H4 (cell line): ENCODE results near the gene SOWAHD. TPM values are rescaled to one million over a fixed set of nuclear protein-coding genes. Genes with fewer than 3 reads are reported as not detected.
"Not testable (repeated sequence)": the region's sequence is repeated elsewhere in the genome, so short reads cannot be mapped to it uniquely, and the experiment has no call there.

Experiments
- DNase-seq: peaks from one replicate; pipeline ENCODE4 v3.0.0-alpha.2; 2015; ENCODE audit warnings: low spot score
- total RNA-seq: library from RNA; depleted of rRNA; stranded (reverse); fragments of >200 nt; shearing (Covaris generic); gene quantifications from 2 replicates; pipeline ENCODE4 v1.2.3, GENCODE V29; 2014

SOWAHD gene
- total RNA-seq, 1 experiment from 2014 or later, result 0.10 TPM

DNA sequence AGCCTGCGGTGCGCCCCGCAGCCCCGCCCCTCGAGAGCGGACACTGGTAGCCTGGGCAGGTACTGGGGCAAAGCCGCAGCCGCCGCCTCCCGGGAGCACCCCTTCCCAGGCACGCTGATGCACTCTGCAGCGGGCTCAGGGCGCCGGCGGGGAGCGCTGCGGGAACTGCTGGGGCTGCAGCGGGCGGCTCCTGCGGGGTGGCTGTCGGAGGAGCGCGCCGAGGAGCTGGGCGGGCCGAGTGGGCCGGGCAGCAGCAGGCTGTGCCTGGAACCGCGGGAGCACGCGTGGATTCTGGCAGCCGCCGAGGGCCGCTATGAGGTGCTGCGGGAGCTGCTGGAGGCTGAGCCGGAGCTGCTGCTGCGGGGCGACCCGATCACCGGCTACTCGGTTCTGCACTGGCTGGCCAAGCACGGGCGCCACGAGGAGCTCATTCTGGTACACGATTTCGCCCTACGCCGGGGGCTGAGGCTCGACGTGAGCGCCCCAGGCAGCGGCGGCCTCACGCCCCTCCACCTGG lies 401 bp downstream of the SOWAHD start:
- no peak for DNase-seq

DNA sequence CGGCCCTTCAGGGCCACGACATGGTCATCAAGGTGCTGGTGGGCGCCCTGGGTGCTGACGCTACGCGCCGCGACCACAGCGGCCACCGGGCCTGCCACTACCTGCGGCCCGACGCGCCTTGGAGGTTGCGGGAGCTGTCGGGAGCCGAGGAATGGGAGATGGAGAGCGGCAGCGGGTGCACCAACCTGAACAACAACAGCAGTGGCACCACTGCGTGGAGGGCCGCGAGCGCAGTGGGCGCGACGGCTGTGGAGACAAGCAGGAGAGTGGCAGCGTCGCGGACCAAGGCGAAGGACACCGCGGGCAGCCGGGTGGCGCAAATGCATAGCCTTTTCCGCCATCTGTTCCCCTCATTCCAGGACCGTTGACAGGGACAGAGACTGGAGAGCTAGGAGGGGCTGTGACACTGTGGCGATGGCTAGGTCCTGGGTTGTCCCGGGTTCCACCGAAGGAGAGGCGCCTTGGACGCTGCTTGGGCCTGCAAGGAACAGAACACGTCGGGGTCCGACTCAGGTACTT lies 919 bp downstream of the SOWAHD start:
- no peak for DNase-seq

DNA sequence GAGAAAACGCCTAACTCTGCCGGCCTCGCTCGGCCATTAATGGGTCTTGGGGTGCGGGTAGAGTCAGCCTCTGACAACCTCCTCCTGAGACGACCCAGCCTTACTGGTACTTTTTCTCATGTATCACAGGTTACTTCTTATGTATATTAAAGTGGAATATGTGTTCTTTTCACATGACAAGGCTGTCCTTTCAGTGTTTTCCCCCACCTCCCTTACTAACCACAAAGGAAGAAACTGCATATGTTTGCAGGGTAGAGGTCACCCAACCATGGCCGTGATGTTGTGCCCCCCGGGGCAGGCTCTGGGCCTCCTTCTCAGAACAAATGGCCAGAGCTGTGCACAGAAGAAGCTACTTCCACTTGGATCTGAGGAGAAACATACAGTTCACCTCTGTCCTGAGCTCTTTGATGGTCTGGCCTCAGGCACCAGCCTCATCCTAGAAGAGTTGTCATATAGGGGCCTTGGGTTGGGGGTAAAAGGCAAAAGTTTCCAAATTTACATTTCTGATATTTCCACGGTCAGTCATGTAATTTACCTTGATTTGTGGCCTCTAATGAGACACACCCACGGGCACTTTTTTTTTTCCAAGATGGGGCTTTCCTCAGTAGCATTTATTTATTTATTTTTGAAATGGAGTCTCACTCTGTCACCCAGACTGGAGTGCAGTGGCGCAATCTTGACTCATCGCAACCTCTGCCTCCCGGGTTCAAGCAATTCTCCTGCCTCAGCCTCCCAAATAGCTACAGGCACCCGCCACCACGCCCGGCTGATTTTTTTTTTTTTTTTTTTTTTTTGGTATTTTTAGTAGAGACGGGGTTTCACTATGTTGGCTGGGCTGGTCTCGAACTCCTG lies 1.9 kb downstream of the SOWAHD start:
- DNase-seq, result no peak

DNA sequence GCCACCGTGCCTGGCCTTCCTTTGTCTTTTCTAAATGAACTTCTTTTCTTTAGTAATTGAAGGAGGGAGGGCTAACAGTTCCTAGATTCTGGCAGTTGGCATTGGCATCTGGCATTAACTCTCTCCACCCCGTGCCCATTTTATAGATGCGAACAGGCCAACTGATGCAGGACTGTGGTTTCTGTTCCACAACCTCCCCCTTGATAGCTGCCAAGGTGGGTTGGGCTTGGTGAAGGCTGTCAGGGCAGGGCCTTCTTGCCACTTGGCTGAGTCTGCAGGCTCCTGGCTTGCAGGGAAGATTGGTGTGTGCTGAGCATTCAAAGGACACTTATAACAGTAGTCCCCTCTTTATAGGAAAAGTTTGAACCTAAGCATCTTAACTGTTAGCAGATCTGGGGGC lies 4.3 kb downstream of the SOWAHD start:
- DNase-seq, result peak; percentile 69

DNA sequence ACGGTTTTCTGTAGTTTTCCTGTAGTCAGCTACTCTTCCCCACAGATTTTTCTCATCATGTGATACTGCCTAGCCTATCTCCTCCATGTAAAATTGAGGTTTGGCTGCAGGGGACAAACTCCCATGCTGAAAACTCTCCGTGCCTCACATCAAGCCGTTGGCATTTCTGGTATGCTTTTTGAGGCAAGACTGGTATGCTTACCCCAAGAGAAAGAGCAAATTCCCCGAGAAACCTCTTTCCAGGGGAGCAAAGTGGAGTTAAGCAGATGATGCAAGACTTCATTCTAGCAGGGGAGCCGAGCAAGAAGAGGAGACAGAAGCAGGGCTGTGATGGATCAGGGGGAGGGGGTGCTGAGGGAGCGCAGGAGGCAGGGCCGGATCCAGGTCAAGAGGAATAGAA lies 4.8 kb downstream of the SOWAHD start:
- peak; percentile 87 for DNase-seq

DNA sequence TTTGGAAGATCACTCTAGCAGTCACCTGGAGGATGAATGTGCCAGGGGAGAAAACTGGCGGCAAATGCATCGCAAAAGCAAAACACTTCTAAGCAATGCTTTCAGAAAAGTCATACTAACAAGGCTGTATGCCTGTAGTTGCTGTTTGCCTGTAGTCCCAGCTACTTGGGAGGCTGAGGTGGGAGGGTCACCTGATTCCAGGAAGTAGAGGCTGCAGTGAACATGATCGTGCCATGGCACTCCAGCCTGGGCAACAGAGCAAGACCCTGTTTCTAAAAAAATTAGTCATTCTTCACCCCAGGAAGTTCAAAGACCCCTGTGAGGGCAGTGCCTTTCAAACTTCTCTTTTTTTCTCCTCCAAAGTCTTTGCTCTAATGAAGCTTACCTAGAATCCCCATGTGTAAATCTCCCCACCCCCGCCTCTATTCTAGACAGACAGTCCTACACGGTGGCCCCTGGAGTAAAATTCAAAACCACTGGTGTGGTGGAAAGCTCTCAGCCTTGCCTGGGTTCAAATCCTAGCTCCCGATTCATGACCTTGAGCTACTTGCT lies 5.5 kb downstream of the SOWAHD start:
- DNase-seq, result no peak

DNA sequence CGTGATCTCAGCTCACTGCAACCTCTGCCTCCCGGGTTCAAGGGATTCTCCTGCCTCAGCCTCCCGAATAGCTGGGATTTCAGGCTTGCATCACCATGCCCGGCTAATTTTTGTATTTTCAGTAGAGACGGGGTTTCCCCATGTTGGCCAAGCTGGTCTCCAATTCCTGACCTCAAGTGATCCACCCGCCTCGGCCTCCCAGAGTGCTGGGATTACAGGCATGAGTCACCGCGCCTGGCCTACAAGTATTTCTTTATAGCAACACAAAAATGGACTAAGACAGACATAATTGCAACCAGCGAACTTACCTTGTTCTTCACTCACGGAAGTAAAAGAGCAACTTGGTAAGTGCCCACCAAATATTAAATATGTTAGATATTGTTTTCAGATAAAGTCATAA lies 10.0 kb downstream of the SOWAHD start:
- DNase-seq, result peak; percentile 51

DNA sequence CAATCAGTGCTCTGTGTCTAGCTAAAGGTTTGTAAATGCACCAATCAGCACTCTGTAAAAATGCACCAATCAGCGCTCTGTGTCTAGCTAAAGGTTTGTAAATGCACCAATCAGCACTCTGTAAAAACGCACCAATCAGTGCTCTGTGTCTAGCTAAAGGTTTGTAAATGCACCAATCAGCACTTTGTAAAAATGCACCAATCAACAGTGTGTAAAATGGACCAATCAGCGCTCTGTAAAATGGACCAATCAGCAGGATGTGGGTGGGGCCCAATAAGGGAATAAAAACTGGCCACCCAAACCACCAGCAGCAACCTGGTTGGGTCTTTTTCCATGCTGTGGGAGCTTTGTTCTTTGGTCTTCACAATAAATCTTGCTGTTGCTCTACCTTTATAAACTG lies 11.0 kb downstream of the SOWAHD start:
- not testable (repeated sequence) for DNase-seq

DNA sequence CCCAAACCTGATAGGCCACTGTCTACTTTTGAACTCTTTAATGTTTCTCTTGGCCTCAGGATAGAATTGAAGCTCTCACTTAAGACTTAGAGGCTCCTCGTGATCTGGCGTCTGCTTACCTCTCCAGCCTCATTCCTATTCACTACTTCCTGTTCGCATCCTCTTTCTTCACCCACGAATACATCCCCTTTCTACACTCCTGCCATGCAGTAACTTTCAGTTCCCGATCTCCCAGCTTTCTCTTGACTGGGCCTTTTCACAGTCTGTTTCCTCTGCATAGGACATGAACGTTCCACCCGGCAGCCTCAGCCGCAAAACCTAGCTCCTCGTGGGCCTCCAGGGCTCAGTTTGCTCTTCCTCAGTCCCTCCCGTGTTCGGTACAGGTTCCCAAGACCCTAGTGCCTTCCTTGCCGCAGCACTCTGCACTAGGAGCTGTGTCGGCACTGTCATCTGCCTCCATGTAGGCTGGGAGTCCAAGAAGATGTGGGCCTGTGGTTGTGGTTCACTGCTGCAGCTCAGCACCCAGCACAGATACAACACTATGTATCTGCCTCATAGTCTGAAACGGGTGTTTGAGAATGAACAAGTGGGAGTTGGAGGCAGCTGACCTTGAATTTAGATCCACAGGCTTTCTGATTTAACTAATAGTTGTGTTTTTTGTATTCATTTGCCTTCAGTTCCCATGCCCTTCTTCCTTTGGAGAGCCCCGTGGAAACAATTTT lies 17.3 kb downstream of the SOWAHD start:
- DNase-seq, result no peak

DNA sequence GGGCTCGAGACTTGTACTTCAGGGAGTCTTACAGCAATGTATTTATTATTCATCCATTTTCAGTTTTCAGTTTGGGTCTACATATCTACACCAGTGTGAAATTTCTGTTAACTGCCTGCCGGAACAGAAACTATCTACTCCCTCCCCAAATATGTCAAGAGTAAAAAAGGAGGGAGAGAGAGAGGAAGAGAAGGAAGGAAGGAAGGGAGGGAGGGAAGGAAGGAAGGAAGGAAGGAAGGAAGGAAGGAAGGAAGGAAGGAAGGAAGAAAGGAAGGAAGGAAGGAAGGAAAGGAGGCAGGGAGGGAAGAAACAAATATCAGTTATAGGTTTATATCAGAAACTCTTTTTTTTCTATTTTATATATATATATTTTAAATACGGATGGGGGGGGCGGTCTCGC lies 20.4 kb downstream of the SOWAHD start:
- no peak for DNase-seq

DNA sequence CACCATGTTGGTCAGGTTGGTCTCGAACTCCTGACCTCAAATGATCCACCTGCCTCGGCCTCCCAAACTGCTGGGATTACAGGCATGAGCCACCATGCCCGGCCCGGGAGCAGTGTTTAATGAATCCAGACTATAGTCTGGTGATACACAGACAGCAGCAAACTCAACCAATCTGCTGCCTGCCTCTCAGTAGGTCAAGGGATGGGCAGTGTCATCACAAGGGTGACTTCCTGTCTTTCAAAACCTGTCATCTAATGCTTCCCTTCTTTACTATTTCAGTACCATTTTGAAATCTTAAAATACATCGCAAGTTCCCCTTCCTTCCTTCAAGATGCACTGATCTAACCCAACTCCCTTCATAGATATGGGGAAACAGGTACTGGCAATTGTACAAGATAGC lies 24.6 kb downstream of the SOWAHD start:
- DNase-seq, result no peak

DNA sequence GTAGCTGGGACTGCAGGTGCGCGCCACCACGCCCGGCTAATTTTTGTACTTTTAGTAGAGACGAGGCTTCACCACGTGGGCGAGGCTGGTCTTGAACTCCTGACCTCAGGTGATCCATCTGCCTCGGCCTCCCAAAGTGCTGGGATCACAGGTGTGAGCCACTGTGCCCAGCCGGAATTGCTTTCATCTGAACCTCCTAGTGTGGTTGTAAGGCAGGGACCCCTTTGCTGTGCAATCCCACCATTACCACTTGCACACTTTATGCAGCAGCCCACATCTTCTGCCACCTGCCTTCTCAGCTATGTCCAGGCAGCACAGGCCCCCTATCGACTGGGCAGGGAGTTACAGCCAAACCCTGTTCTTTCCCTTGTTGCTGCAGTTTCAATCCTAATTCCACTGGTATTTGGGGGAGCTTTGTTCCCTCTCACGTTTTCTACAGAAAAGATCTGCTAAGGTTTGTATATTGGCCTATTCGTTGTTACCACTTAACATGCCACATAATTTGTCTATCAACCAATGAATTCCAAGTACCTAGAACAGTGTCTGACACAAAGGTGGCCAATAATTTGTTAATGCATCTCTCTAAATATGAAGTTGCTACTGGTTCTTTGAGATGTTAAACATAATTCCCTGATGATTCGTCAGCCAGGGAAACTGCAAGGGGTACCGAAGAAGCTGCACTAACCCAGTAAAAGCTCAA lies 26.5 kb downstream of the SOWAHD start:
- peak; percentile 23 for DNase-seq

DNA sequence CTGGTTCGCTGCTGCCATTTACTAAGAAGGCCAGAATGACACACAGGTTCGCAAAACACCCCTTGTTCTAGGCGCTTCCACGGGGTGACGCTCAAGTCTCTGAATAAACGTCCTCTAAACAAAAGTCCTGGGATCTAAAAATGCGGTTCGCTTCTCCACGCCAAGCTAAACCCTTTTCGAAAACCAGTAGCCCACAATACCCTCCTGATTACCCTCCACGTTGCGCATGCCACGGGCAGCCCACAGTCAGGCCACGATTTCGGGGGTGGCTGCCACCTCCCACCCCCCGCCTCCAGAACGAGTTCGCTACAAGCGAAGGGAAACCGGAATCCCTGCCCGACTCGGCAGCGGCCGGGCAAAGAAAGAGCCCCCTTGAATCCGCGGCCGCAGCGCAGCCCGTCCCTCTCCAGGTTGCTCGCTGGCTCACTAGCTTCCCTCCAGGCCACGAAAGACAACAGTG lies 32.6 kb downstream of the SOWAHD start:
- DNase-seq, result peak; percentile 24

DNA sequence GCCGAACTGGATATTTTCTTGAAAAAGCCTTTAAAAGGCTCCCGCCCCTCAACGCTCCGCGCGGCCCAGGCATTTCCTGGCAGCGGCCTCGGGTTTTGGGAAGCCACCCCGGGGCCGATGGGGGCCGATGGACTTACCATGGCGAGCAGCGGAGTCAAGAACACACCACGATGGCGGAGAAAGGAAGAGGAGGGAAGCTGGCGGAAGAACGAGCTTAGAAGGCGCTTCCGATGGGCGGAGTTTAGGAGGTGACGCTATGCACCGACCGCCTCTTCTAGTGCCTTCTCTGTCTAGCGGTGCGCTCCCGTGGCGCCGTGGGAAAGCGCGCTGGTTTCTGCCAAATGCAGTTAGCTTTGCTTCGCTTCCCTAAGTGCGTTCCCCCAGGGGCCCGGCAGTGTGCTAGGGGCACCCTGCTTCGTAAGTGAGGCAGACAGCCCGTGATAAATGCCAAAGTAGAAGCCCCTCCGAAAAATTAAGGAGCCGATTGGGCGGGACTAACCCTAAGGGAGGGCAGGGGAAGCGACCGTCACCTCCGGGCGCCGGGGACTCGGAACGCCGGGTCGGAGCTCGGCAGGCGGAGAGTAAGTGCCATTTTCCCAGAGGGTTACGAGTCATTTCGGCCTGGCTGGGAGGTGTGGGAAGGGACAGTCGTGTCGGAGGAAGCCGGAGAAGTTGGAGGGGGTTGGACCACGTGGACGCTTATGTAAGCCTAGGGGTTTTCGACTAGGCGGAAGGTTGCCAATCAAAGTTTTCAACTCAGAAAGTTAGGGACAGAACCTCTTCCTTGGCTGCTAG lies 33.2 kb downstream of the SOWAHD start, which contains the start of gene RPL39:
Gene RPL39, minus strand, starts transcription at position 194 of the 795 bp plus-strand sequence. Its CDS starts 54 bp downstream, at position 140.
- peak; percentile 86 for DNase-seq

DNA sequence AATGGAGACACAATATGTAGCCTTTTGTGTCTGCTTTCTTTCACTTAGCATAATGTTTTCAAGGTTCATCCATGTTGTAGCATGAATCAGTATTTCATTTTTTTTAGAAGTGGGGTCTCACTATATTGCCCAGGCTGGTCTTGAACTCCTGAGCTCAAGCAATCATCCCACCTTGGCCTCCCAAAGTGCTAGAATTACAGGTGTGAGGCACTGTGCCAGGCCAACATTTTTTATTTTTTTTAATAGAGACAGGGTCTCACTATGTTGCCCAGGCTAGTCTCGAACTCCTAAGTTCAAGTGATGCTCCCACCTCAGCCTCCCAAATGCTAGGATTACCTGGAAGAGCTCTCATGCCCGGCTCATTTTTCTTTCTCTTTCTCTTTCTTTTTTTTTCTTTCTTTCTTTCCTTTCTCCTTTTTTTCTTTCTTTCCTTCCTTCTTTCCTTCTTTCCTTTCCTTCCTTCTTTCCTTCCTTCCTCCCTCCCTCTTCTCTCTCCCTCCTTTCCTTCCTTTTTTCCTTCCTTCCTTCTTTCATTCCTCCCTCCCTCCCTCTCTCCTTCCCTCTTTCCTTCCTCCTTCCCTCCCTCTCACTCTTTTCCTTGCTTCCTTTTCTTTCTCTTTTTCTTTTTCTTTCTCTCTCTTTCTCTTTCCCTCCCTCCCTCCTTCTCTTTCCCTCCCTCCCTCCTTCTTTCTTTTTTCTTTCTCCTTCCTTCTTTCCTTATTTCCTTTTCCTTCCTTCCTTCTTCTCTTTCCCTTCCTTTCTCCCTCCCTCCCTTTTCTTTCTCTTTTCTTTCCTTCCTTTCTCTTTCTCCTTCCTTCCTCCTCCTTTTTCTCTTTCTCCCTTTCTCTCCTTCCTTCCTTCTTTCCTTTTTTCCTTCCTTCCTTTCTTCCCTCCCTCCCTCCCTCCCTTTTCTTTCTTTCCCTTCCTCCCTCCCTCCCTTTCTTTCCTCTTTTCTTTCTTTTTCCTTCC lies 43.1 kb downstream of the SOWAHD start:
- DNase-seq, result no peak

DNA sequence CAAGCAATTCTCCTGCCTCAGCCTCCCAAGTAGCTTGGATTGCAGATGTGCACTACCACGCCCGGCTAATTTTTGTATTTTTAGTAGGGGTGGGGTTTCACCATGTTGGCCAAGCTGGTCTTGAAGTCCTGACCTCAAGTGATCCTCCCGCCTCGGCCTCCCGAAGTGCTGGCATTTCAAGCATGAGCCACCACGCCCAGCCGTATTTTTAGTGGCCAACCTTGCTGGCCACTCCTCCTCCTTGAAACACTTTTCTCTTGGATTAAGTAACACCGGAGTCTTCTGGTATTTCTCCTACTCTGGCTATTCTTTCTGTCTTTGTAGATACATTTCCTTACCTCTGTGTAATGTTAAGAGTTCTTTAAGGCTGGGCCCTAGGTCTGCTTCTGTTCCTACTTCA lies 44.2 kb downstream of the SOWAHD start:
- no peak for DNase-seq

DNA sequence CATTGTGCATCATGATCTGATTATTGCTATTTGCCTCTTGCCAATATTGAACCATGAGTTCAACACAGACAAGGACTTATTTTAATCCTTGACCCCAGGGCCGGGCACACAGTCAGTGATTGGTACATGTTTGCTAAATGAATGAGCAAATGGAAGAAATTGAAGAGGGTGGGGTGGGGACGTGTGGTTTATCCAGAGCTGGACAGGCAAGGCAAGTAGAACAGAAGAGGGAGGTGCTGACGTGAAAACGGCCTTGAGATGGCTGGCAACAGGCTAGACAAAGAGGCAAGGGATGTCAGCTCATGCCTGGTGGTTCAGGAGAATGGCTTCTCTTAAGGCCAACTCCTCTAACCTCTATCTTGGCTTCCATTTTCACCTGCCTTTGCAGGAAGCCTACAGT lies 50.1 kb downstream of the SOWAHD start:
- DNase-seq, result not testable (repeated sequence)

DNA sequence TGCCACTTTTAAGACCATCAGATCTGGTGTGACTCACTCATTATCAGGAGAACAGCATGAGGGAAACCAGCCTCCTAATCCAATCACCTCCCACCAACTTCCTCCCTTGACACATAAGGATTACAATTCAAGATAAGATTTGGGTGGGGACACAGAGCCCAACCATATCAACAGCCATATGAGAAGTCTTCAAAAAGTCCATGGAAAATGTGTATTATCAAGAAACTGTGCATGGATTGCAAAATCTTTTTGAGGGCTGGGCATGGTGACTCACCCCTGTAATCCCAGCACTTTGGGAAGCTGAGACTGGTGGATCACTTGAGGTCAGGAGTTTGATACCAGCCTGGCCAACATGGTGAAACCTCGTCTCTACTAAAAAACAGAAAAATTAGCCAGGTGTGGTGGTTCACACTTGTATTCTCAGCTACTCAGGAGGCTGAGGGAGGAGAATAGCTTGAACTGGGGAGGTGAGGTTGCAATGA lies 50.8 kb downstream of the SOWAHD start:
- DNase-seq, result no peak
